HEK293 (cell line): Measurements from ENCODE around the gene SPTBN1.

ENCODE experiments used
- CTCF ChIP-seq: fragments of 450-650 bp; formaldehyde crosslinking; IDR thresholded peaks from 2 replicates; pipeline ENCODE4 v1.5.1; 2016; ENCODE audit warnings: missing biosample characterization, missing genetic modification characterization
- HOXA7 ChIP-seq: sonication (generic); formaldehyde crosslinking; IDR thresholded peaks from 2 replicates; pipeline ENCODE4 v1.8.1; 2022; ENCODE audit warnings: missing genetic modification reagents, borderline replicate concordance
- REST ChIP-seq: fragments of 450-650 bp; formaldehyde crosslinking; IDR thresholded peaks from 2 replicates; pipeline ENCODE4 v1.5.1; 2016; ENCODE audit warnings: missing biosample characterization, missing genetic modification characterization
- SETDB1 ChIP-seq: IDR thresholded peaks from one replicate; pipeline ENCODE4 v1.6.1; 2017; ENCODE audit warnings: mild to moderate bottlenecking, low read length, moderate library complexity, mixed read lengths; ENCODE audit not compliant: insufficient read length
- YY1 ChIP-seq: fragments of 450-650 bp; formaldehyde crosslinking; IDR thresholded peaks from 2 replicates; pipeline ENCODE4 v1.5.1; 2018; ENCODE audit warnings: missing biosample characterization, missing genetic modification characterization
- ZNF335 ChIP-seq: fragments of 450-650 bp; formaldehyde crosslinking; conservative IDR thresholded peaks from 2 replicates; pipeline ENCODE4 v1.5.1; 2016; ENCODE audit warnings: missing biosample characterization, missing genetic modification characterization

GRCh38 chr2:54455131-54455562 lies 980 bp upstream of the SPTBN1 start:
- TF ChIP-seq ZNF335 (peak; percentile 59; the same call in 1 of the 2 replicates), REST (tag by site-specific recombination) (no peak), YY1 (tag by site-specific recombination) (no peak), HOXA7 (no peak), CTCF (no peak), SETDB1 (no peak)
